Bronchial epithelial cell (primary cell): ENCODE data around the gene FOXF2. TPM values are rescaled to one million over a fixed set of nuclear protein-coding genes. Genes with fewer than 3 reads are reported as not detected.

Experiments
- DNase-seq: peaks from one replicate; pipeline ENCODE4 v3.0.0-alpha.2; 2010; ENCODE audit warnings: low read depth
- FAIRE-seq: peaks from 2 replicates; lab custom pipeline; 2011; peaks lifted over from hg19 to GRCh38; lab: Jason Lieb, UNC
- H3K27me3 ChIP-seq: 2 replicates; pipeline ENCODE4 v1.5.1; 2011; ENCODE audit warnings: low read length; ENCODE audit not compliant: control insufficient read depth, insufficient read depth
- H3K36me3 ChIP-seq: 2 replicates; pipeline ENCODE4 v1.5.1; 2011; ENCODE audit warnings: low read length; ENCODE audit not compliant: control insufficient read depth, insufficient read depth
- H3K4me3 ChIP-seq: 2 replicates; pipeline ENCODE4 v1.5.1; 2011; ENCODE audit warnings: mild to moderate bottlenecking, low read depth, low read length, control low read depth
- total RNA-seq: library from RNA; depleted of rRNA; stranded (reverse); fragments of >200 nt; gene quantifications from 2 replicates; pipeline ENCODE4 v1.2.1, GENCODE V29; 2014
- TF ChIP-seq, protein P1 (sequence below): IDR thresholded peaks from 2 replicates; pipeline ENCODE4 v1.5.1; 2011; ENCODE audit warnings: mild to moderate bottlenecking, moderate library complexity, low read length, control low read depth, inconsistent platforms; ENCODE audit not compliant: insufficient read depth, severe bottlenecking

The FOXF2 gene
- total RNA-seq, 1 donor from 2014 or later = not detected

DNA sequence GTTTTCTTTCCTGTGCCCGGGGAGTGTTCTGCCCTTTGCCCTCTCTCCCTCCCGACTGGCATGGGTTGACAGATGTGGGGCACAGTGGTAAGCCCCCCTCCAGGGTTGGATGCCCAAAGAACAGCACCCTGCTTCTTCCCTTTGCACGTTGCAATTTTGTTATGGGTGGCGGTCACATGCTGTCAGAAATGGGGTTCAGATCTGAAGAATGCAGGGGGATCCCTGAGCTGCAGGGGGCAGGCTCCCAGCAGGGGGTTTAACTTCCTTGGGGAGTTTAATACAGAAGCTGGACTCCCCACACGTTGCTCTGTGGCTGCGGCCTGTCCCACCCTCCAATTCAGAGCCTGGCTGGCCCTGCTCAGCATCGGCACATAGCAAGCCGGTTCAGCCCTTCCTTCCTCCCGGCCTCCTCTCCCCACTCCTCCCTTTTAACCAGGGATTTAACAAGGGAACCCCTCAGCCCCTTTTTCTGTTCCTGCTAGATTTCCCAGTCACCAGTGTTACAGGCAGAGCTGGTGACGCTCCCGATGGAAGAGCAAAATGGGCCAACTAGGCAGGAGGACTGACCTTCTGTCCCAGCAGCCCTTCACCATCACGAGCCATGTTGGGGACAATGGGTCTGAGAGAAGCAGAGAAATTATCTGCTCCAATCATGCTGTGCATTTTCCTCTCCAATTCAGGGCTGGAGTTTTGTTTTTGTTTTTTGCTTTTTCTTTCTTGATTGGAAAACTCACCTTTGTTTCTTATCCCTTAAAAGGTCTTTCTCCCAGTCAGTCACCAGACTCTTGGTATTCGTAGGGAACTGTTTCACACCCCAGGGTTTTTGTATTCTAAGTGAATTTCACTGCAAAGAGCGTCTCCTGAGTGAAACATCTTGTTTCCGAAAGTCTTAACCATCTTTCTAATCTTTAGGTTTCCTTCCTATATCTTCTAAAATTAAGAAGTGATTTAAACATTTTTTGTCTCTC, 6.8 kb downstream of the FOXF2 start:
- FAIRE-seq = no peak
- TF ChIP-seq, protein P1, sequence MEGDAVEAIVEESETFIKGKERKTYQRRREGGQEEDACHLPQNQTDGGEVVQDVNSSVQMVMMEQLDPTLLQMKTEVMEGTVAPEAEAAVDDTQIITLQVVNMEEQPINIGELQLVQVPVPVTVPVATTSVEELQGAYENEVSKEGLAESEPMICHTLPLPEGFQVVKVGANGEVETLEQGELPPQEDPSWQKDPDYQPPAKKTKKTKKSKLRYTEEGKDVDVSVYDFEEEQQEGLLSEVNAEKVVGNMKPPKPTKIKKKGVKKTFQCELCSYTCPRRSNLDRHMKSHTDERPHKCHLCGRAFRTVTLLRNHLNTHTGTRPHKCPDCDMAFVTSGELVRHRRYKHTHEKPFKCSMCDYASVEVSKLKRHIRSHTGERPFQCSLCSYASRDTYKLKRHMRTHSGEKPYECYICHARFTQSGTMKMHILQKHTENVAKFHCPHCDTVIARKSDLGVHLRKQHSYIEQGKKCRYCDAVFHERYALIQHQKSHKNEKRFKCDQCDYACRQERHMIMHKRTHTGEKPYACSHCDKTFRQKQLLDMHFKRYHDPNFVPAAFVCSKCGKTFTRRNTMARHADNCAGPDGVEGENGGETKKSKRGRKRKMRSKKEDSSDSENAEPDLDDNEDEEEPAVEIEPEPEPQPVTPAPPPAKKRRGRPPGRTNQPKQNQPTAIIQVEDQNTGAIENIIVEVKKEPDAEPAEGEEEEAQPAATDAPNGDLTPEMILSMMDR = no peak
- DNase-seq = no peak
- H3K27me3 ChIP-seq = peaks cover 37% of the 10 kb centered on the region
- no peak overlapping the region for H3K4me3 ChIP-seq
- H3K36me3 ChIP-seq = no peaks in the 10 kb centered on the region

DNA sequence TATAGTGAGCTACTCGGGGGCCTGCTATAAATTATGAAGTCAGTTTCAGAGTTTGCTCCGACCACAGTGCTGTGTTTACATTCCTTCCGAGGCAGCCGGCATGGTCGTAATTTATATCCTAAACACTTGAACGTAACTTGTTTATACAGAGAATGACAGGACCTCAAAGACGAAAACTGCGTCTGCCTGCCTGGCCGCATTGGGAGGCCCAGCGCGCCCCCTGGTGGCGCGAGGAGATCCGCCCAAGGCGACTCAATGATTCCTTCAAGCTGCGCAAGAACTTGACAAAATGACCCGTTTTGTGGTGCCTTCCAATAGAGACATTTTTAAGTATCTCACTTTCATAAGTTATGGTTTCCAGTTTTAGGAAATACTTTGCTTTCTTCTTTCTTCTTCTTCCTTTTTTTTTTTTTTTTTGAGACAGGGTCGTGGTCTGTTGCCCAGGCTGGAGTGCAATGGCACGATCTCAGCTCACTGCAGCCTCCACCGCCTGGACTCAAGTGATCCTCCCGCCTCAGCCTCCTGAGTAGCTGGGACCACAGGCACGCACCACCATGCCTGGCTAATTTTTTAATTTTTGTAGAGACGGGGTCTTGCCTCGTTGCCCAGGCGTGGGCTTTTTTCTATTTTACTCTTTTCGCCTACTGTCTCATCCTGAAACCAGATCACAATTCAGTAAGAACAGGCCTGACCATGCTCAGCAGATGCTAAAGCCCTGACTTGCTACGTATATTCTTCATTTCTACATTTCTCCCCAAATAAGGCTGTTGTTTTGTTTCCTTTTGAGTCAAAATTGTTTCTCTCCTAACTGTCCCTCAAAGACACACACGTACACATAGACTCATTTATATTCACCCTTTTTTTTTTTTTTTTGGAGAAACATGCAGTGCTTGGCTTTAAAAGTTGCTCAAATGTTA, 7.8 kb downstream of the FOXF2 start:
- TF ChIP-seq, protein P1 = peak; percentile 98
- Histone ChIP-seq H3K4me3 (no peak overlapping the region), H3K36me3 (no peaks in the 10 kb centered on the region), H3K27me3 (peaks cover 32% of the 10 kb centered on the region)
- FAIRE-seq (no peak), DNase-seq (peak; percentile 47)

DNA sequence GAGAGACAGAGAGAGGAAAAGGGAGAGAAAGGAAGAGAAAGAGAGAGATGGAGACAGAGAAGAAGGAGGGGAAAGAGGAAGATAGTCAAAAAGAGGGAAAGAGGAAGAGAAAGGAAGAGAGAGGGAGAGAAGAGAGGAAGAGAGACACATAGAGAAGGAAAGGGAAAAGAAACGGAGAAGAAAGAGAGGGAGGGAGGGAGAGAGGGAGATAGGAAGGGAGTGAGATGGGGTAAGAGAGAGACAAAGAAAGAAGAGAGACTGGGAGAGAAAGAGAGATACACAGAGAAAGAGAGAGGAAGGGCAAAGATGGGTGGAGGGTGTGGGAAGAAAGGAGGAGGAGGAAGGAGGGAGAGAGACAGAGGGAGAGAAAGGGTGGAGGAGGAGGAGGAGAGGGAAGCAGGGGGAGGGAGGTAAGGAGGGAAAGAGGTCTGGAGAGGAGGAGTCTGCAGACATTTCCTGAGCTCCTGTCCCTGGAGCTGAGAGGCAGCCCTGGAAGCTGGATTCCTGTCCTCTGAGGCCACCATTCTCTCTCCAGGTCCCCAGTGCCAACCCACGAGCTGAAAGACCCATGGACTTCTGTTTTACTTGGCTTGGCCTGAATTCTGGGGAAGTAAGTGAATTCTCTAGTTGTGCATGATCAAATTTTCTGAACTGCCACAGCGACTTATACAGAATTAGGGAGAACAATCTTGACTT, 9.9 kb downstream of the FOXF2 start:
- Histone ChIP-seq H3K36me3 (no peaks in the 10 kb centered on the region), H3K27me3 (peaks cover 14% of the 10 kb centered on the region), H3K4me3 (no peak overlapping the region)
- DNase-seq (no peak), FAIRE-seq (no peak)
- TF ChIP-seq, protein P1 = no peak

DNA sequence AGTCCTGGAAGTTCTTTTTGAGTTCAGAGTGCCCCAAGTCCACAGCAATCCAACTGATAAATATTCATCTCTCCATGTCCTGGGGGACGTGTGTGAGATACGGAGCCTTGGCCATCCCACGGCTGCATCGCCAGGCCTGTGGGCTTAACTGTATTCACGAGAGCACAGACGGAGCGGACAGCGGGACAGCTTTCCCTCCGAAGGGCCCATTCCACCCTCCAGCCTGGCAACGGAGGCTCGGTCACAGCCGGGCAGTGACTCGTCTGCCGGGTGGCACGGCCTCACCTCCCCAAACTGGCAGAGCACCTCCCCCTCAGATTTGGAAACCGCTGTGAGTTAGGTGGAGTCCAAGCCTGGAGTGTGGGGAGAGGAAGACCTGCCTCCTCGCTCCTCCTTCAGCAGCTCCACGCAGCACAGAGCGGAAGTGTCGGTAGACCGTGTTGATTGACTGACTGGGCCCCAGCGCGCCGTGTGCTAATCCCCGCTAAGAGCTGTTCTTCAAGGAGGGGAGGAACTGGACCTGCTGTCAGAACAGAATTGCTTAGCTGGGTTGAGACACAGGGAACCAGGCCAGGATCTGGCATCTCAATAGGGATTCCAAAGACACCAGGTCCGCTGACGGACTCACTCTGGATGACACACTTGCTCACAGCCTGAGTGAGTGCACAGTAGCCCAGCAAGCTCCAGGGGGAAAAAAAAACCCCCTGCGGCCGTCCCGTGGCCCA, 10.9 kb downstream of the FOXF2 start:
- DNase-seq (no peak), FAIRE-seq (no peak)
- H3K4me3 ChIP-seq = no peak overlapping the region
- peaks cover 7% of the 10 kb centered on the region for H3K27me3 ChIP-seq
- H3K36me3 ChIP-seq = no peaks in the 10 kb centered on the region
- TF ChIP-seq, protein P1 = no peak

DNA sequence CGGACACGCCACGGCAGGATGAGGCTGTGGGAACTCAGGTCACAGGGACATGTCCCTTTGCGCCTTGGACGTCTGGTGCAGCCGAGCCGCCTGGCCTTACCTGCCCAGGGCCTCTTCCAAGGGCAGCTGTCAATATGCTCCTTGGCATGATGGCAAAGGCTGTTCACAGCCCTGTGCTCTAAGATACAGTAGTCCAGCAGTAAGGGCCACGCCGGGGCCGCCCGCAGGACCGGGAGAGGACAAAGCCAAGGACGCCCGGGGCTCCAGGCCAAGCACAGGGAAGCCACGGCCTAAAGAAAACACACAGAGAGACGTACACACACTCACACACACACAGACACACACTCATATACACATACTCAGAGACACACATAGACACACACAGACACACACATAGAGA, 13.0 kb downstream of the FOXF2 start:
- no peak overlapping the region for H3K4me3 ChIP-seq
- no peaks in the 10 kb centered on the region for H3K36me3 ChIP-seq
- FAIRE-seq (no peak), DNase-seq (no peak)
- TF ChIP-seq, protein P1 = no peak
- peaks cover 3% of the 10 kb centered on the region for H3K27me3 ChIP-seq
